ENCODE data around the gene CEACAM3.

- TF ChIP-seq POLR2AphosphoS5 (IDR thresholded peaks at IDR 0.05; ENCODE audit: borderline replicate concordance, low read depth, low read length) (peak; percentile 97), EZH2 (IDR thresholded peaks at IDR 0.05) (no peak)
These were observed 63.4 kb downstream of the CEACAM3 start, which contains the start of gene RPS19 for GRCh38 chr19:41859618-41860418.

Measured in SK-N-MC (cell line).